HepG2 (cell line): Measurements from ENCODE around the gene SRSF4. TPM values are rescaled to one million over a fixed set of nuclear protein-coding genes. Genes with fewer than 3 reads are reported as not detected.

Experiments used
- AGO1 ChIP-seq: fragments of 200-400 bp; formaldehyde crosslinking; IDR thresholded peaks from 2 replicates; pipeline ENCODE4 v1.6.1; 2017; ENCODE audit warnings: mild to moderate bottlenecking, low read depth, low read length, moderate library complexity; ENCODE audit not compliant: poor library complexity, severe bottlenecking
- BCL6 ChIP-seq: IDR thresholded peaks from 2 replicates; pipeline ENCODE4 v1.6.1; 2016; ENCODE audit warnings: missing genetic modification reagents, missing compliant biosample characterization
- GATAD2A ChIP-seq: IDR thresholded peaks from 2 replicates; pipeline ENCODE4 v1.6.1; 2016
- HMG20B ChIP-seq: conservative IDR thresholded peaks from 2 replicates; pipeline ENCODE4 v1.6.1; 2016; ENCODE audit warnings: missing genetic modification reagents, missing compliant biosample characterization
- HNRNPK ChIP-seq: fragments of 200-400 bp; formaldehyde crosslinking; IDR thresholded peaks from 2 replicates; pipeline ENCODE4 v1.6.1; 2018; ENCODE audit warnings: low read length, low read depth, moderate library complexity, mild to moderate bottlenecking; ENCODE audit not compliant: poor library complexity, severe bottlenecking
- HOXA5 ChIP-seq: sonication (generic); formaldehyde crosslinking; IDR thresholded peaks from 2 replicates; pipeline ENCODE4 v1.4.0; 2020; ENCODE audit warnings: missing genetic modification reagents
- KDM2A ChIP-seq: sonication (generic); formaldehyde crosslinking; IDR thresholded peaks from 2 replicates; pipeline ENCODE4 v1.4.0; 2020; ENCODE audit warnings: low read depth, missing genetic modification reagents, borderline replicate concordance
- NR1H2 ChIP-seq: sonication (generic); formaldehyde crosslinking; IDR thresholded peaks from 2 replicates; pipeline ENCODE4 v1.8.1; 2022; ENCODE audit warnings: low read depth, missing genetic modification reagents, borderline replicate concordance
- RARA ChIP-seq: IDR thresholded peaks from 2 replicates; pipeline ENCODE4 v1.6.1; 2016; ENCODE audit warnings: missing genetic modification reagents, missing compliant biosample characterization
- ZNF260 ChIP-seq: sonication (generic); formaldehyde crosslinking; IDR thresholded peaks from 2 replicates; pipeline ENCODE4 v1.4.0; 2020; ENCODE audit warnings: missing genetic modification reagents, low read depth, mild to moderate bottlenecking, borderline replicate concordance
- ZNF350 ChIP-seq: sonication (generic); formaldehyde crosslinking; IDR thresholded peaks from 2 replicates; pipeline ENCODE4 v1.4.0; 2020; ENCODE audit warnings: mild to moderate bottlenecking, low read depth, missing genetic modification reagents, borderline replicate concordance
- ZNF552 ChIP-seq: sonication (generic); formaldehyde crosslinking; IDR thresholded peaks from 2 replicates; pipeline ENCODE4 v1.9.0; 2022; ENCODE audit warnings: missing genetic modification reagents, mild to moderate bottlenecking, borderline replicate concordance
- ZNF557 ChIP-seq: sonication (generic); formaldehyde crosslinking; IDR thresholded peaks from 2 replicates; pipeline ENCODE4 v1.4.0; 2020; ENCODE audit warnings: missing genetic modification reagents
- ZSCAN12 ChIP-seq: sonication (generic); formaldehyde crosslinking; IDR thresholded peaks from 2 replicates; pipeline ENCODE4 v1.9.0; 2021; ENCODE audit warnings: mild to moderate bottlenecking, missing genetic modification reagents
- polyA plus RNA-seq, 8 experiments: library from polyadenylated mRNA; depleted of rRNA in 3 of 8; stranded (reverse) in 7 of 8; unstranded in 1 of 8; fragments of >200 nt; fragmentation: Illumina TruSeq in 4 of 8; extraction: Trizol in 4 of 8; gene quantifications; 2 replicates each; pipeline versions ENCODE4 v1.2.1 to v1.2.3, GENCODE V29; 2011 to 2016; ENCODE audit warnings: low read depth in 4 of 8, missing spikeins in 1 of 8, mixed read lengths in 1 of 8; ENCODE audit not compliant: insufficient read depth in 1 of 8
- total RNA-seq, 5 experiments: library from RNA; depleted of rRNA; stranded (reverse); fragments of >200 nt; fragmentation: Illumina TruSeq; extraction: Trizol; gene quantifications; 2 replicates each; pipeline ENCODE4 v1.2.3, GENCODE V29; 2016; ENCODE audit warnings: low read depth in 1 of 5
- TF ChIP-seq, protein P1 (sequence below): sonication (generic); formaldehyde crosslinking; IDR thresholded peaks from 2 replicates; pipeline ENCODE4 v1.4.0; 2020; ENCODE audit warnings: missing genetic modification reagents
- TF ChIP-seq, protein P2 (sequence below): sonication (generic); formaldehyde crosslinking; IDR thresholded peaks from 2 replicates; pipeline ENCODE4 v1.8.0; 2022; ENCODE audit warnings: missing genetic modification reagents, mild to moderate bottlenecking, moderate library complexity, borderline replicate concordance
- TF ChIP-seq, protein P3 (sequence below): sonication (generic); formaldehyde crosslinking; IDR thresholded peaks from 2 replicates; pipeline ENCODE4 v1.9.0; 2021; ENCODE audit warnings: missing genetic modification reagents, borderline replicate concordance
- TF ChIP-seq, protein P4 (sequence below): fragments of 450-650 bp; IDR thresholded peaks from 2 replicates; pipeline ENCODE4 v1.6.1; 2017

The SRSF4 gene
- total and polyA plus RNA-seq, 2 of the 13 experiments (the other 11 are each of a cell fraction or from before 2014, with no cell fraction given), result 37.7 to 50.9 TPM

DNA sequence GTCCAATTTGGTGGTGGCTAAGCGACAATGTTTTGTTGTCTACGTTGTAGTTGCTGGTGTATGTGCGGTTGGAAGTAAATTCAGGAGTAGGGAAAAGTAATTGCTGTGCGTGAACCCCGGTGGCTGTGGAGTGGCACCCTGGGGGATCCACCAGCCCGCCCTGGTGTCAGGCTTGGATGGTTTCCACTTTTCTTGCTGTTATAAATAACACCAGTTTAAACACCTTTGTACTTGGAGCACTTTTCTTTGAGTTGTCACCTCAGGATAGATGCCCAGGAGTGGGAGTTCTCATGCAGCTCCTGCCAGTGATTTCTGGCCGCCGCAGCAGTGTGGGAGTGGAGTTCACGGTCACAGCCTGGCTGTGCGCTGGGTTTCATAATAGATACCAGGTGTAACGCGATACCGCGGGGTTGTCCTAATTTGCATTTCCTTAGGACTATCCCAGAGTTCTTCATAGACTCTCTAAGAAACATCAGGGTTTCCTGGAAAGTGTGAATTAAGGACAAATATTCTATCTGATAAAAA lies 45.2 kb downstream of the SRSF4 start (continued):
- TF ChIP-seq NR1H2 (CRISPR knock-in tag) (no peak), ZNF260 (CRISPR knock-in tag) (no peak), RARA (CRISPR knock-in tag) (peak; percentile 35; the same call in 1 of the 2 replicates), HOXA5 (CRISPR knock-in tag) (no peak), GATAD2A (CRISPR knock-in tag) (0 out of 2 replicates have a peak, but pooled peaks have one; percentile 15), HMG20B (CRISPR knock-in tag) (no peak), ZSCAN12 (CRISPR knock-in tag) (no peak), ZNF552 (no peak), KDM2A (no peak), AGO1 (no peak), ZNF557 (CRISPR knock-in tag) (no peak), HNRNPK (no peak), BCL6 (CRISPR knock-in tag) (peak; percentile 58; the same call in 1 of the 2 replicates), ZNF350 (no peak)
- TF ChIP-seq, protein P1, sequence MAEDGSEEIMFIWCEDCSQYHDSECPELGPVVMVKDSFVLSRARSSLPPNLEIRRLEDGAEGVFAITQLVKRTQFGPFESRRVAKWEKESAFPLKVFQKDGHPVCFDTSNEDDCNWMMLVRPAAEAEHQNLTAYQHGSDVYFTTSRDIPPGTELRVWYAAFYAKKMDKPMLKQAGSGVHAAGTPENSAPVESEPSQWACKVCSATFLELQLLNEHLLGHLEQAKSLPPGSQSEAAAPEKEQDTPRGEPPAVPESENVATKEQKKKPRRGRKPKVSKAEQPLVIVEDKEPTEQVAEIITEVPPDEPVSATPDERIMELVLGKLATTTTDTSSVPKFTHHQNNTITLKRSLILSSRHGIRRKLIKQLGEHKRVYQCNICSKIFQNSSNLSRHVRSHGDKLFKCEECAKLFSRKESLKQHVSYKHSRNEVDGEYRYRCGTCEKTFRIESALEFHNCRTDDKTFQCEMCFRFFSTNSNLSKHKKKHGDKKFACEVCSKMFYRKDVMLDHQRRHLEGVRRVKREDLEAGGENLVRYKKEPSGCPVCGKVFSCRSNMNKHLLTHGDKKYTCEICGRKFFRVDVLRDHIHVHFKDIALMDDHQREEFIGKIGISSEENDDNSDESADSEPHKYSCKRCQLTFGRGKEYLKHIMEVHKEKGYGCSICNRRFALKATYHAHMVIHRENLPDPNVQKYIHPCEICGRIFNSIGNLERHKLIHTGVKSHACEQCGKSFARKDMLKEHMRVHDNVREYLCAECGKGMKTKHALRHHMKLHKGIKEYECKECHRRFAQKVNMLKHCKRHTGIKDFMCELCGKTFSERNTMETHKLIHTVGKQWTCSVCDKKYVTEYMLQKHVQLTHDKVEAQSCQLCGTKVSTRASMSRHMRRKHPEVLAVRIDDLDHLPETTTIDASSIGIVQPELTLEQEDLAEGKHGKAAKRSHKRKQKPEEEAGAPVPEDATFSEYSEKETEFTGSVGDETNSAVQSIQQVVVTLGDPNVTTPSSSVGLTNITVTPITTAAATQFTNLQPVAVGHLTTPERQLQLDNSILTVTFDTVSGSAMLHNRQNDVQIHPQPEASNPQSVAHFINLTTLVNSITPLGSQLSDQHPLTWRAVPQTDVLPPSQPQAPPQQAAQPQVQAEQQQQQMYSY (CRISPR knock-in tag), result peak; percentile 77; the same call in 1 of the 2 replicates
- TF ChIP-seq, protein P2, sequence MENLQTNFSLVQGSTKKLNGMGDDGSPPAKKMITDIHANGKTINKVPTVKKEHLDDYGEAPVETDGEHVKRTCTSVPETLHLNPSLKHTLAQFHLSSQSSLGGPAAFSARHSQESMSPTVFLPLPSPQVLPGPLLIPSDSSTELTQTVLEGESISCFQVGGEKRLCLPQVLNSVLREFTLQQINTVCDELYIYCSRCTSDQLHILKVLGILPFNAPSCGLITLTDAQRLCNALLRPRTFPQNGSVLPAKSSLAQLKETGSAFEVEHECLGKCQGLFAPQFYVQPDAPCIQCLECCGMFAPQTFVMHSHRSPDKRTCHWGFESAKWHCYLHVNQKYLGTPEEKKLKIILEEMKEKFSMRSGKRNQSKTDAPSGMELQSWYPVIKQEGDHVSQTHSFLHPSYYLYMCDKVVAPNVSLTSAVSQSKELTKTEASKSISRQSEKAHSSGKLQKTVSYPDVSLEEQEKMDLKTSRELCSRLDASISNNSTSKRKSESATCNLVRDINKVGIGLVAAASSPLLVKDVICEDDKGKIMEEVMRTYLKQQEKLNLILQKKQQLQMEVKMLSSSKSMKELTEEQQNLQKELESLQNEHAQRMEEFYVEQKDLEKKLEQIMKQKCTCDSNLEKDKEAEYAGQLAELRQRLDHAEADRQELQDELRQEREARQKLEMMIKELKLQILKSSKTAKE (CRISPR knock-in tag), result no peak
- TF ChIP-seq, protein P3, sequence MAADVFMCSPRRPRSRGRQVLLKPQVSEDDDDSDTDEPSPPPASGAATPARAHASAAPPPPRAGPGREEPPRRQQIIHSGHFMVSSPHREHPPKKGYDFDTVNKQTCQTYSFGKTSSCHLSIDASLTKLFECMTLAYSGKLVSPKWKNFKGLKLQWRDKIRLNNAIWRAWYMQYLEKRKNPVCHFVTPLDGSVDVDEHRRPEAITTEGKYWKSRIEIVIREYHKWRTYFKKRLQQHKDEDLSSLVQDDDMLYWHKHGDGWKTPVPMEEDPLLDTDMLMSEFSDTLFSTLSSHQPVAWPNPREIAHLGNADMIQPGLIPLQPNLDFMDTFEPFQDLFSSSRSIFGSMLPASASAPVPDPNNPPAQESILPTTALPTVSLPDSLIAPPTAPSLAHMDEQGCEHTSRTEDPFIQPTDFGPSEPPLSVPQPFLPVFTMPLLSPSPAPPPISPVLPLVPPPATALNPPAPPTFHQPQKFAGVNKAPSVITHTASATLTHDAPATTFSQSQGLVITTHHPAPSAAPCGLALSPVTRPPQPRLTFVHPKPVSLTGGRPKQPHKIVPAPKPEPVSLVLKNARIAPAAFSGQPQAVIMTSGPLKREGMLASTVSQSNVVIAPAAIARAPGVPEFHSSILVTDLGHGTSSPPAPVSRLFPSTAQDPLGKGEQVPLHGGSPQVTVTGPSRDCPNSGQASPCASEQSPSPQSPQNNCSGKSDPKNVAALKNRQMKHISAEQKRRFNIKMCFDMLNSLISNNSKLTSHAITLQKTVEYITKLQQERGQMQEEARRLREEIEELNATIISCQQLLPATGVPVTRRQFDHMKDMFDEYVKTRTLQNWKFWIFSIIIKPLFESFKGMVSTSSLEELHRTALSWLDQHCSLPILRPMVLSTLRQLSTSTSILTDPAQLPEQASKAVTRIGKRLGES, result no peak
- TF ChIP-seq, protein P4, sequence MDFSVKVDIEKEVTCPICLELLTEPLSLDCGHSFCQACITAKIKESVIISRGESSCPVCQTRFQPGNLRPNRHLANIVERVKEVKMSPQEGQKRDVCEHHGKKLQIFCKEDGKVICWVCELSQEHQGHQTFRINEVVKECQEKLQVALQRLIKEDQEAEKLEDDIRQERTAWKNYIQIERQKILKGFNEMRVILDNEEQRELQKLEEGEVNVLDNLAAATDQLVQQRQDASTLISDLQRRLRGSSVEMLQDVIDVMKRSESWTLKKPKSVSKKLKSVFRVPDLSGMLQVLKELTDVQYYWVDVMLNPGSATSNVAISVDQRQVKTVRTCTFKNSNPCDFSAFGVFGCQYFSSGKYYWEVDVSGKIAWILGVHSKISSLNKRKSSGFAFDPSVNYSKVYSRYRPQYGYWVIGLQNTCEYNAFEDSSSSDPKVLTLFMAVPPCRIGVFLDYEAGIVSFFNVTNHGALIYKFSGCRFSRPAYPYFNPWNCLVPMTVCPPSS, result no peak
